ENCODE results near the gene RHOG.

- TF ChIP-seq CTCF (IDR thresholded peaks at IDR 0.05), result no peak
- TF ChIP-seq POLR2A (IDR thresholded peaks at IDR 0.05), result no peak
Measured at GRCh38 chr11:3834349-3834663, 6.5 kb downstream of the RHOG start.
